NCI-H1105 treated with DMSO at 0.1 percent for 48 hours (cell line): Measurements from ENCODE around the gene MYH10.

Source experiments
- DNase-seq: peaks from one replicate; lab custom pipeline; 2025; lab: John Stamatoyannopoulos, UW

Gene MYH10

DNA sequence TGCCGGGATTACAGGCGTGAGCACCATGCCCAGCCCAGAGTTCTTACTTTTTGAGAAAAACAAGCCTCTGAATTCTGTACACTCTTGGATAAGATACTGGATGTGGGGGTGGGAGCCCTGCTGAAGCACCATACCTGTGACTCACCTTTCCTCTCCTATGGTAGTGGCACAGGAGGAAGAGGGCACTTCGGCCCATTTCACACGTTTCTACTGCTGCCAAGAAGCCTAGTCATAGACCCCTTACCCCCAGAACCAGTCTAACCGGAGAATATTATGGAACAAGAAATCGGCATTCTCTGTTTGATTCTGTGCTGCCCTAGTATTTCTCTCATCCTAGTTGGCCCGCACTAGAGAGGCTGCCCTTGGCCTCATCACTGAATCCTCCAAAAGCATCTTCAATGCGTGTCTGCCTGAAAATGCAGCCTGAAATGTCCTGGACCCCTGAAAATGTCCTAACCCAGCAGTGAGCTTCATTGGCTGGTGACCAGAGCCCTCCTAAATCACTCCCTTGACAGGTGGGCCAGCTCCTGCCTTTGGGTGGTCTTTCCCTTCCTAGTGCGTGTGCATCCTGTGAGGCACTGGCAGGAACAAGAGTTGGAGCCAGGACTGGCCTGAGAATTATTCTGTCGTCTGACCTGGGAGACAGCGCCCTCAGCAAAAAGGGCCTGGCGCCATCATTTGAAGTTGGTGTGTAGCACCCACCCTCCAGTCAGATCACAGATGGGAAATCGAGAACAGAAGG, 156.9 kb downstream of the MYH10 start:
- no peak for DNase-seq

DNA sequence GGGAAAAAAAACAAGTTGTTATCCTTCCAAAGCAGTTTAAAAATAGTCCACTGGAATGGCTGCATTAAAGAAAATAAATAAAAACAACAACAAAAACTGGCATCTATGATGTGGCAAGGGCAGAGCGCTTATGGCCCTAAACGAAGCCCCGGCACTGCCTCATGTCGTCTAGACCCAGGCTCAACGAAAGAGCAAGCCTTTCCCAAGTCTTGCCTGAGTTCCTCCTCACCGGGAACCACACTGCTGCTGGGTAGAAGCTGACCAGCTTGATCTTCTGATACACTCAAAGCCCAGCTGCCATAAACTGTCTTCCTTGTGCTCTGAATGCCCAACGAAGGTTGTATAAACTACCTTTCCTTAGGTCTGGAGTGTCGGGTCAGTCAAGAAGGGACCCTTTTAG, 157.9 kb downstream of the MYH10 start:
- no peak for DNase-seq

DNA sequence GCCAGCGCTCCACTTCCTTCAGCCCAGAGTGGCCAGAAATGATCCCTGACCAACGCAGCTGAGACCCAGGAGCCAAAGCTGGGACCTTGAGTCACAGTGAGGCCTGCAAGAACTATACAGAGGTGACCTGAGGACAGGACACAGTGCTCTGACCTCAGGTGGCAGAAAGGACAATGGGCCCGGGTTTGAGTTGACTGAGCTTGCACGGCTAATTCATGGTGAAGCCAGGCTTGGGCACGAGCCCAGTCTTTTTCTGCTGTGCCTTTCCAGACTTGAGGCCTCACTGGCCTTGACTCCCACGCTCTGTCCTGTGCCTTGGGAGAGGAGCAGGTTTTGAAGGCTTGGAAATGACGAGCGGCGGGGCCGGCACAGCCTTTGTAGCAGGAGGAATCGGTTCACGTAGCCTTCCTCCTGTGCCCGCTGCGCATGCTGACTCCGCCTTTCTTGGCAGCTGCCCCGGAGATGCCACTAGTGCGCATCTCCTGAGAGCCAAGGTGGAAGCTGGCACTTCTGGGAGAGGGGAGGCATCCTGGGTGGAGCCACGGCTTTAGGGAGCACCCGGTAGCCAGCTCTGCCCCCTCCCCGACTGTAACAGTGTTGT, 160.0 kb downstream of the MYH10 start:
- peak; percentile 89 for DNase-seq

DNA sequence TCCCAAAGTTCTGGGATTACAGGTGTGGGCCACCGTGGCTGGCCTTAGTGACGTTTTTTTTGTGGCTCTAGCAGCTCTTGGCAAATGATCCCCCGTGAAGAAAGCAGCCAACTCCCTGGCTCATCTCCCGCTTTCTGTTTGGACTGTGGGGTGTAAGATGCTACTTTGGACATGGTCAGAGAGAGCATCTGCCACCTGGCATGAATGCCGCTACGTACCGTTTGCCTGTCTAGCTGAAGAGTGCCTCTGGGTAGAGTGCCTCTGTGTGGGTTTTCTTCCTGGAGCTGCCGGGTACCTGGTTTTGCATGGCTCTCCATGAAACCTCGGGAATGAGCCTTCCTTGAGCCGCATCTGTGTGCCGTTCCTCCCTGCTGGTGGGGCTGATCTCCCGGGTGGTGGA, 160.6 kb downstream of the MYH10 start:
- peak; percentile 41 for DNase-seq

DNA sequence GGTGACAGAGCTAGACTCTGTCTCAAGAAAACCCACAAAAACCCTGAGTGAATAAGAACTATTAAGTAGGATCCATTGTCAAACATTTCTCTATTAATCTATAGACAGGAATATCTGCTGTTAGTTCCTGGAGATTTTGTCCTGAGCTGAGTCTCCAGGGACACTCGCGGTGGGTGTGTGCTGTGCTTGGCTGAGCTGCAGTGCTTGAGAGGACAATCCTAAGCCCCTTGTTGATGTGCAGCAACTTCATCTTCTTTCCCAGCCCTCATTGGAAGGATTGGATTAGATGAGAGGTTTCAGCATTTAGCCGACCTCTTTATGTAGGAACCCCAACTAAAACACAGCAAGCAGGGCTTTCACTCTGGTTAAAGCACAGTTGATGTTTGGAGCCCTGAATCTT, 161.5 kb downstream of the MYH10 start:
- no peak for DNase-seq

DNA sequence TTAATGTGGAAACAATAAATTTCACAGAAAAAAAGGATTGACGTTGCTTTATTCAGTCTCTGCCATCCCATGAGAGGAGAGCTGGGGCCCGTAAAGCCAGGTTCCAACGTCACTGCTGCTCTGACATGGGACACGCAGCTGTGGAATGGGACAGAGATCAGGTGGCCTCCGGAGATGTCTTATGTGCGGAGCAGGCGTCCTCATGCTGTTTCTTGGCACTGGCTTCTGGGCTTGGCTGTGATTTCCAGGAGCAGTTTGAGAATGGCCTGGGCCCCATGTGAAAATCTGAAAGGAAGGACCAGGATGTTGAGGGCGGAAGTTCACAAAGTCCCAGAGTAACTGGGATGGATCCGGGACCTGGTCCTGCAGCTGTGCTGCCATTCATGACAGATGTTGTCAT, 162.4 kb downstream of the MYH10 start:
- no peak for DNase-seq

DNA sequence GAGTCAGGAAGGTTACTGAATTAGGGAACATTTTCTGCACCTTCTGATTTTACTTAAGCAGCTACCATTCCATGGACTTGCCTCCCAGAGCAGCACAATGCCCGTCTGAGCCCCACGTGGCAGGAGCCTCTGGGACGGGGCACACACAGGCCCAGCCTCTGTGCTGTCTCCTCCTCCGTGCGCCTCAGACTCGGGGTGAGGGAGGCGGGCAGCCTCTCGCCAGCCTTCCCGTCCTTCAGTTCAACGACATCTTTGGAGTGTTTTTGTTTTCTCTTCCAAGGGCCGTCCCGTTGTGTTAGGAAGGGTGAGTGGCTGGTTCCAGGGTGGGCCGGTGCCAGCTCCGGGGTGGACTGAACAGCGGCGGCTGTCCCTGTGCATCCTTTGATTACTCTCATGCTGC, 163.0 kb downstream of the MYH10 start:
- DNase-seq, result no peak

DNA sequence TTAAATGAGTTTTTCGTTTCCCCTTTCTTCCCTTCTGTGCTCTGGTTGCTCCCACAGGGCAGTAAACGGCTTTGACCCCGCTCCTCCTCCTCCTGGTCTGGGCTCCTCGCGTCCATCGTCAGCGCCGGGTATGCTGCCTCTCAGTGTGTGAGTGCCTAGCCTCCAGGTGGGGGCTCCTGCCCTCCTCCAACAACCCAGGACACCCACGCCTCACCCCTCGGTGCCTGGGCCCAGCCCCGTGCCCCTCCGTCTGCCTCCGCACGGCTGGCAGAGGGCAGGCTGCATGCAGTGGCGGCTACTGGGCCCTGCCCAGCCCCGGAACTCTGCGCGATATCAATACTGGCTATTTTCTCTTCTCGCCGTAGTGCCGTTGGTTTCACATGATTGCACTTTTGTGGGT, 163.7 kb downstream of the MYH10 start:
- no peak for DNase-seq

DNA sequence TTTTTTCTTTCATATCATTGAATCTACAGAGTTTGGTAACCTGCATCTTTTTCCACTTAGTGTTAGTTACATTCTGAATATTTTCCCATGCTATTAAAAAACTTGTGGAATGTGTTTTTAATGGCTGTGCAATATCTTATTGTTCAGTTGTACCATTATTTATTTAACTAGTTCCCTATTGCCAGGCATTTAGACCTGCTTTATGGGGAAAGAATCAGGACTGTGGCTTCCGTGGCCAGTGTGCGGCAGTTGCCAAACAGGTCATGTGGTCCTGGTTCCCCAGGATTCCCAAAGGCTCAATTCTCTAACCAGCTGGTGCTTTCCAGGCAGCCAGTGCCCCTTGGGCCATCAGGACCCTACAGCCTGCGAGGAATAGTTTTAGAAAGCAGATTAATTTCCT, 164.1 kb downstream of the MYH10 start:
- DNase-seq, result no peak

DNA sequence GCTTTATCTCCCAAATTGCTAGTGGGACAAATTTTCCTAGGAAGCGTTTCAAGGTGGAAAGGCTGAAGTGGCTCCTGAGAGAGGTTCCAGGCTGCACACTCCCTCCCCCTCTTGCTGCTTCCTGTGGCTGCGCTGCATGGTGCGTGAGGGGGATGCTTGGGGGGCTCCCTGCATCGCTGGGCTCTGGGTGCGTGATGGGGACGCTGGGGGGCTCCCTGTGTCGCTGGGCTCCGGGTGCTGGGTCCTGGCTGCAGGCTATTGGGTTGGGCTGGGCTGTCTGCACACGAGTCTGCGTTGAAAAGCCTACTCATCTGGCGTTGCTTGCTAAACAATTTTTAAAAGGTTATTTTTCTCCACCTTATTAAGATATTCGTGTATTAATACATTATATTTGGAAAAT, 164.8 kb downstream of the MYH10 start:
- no peak for DNase-seq

DNA sequence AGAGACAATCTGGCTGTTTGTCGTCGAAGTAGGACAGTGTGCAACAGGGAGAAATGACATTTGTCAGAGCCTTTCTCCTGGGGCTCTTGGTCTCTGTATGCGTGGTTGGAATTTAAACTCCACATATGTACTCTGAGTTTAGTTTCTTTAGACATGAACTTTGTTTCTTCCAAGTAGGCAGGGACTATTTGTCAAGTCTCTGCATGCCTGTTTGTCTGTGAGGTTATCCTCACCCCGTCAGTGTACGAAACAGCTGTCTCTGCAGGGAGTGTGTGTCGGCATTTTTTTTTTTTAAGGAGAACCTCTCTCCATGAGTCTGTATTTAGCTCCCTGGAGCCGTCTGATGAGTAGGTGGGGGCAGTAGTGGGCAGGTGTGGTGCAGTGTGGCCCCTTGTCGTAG, 165.2 kb downstream of the MYH10 start:
- peak; percentile 33 for DNase-seq

DNA sequence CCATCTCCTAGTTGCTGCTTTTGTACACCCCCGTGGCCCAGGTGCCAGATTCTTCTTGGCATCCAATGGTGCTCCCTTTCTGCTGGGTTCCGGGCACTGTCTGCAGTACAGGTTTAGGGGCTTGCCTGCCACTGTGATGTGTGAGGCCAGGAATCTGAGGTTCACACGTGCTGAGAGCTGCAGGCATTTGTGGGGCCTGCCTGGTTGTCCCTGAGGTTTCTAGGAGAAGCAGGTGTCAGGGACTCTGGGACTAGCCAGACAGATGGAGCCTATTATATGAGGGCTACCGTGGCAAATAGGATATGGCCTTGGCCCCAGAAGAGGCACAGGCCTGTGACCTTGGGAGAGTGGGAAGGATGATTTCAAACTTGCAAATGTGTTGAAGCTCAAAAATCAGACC, 165.6 kb downstream of the MYH10 start:
- peak; percentile 13 for DNase-seq

DNA sequence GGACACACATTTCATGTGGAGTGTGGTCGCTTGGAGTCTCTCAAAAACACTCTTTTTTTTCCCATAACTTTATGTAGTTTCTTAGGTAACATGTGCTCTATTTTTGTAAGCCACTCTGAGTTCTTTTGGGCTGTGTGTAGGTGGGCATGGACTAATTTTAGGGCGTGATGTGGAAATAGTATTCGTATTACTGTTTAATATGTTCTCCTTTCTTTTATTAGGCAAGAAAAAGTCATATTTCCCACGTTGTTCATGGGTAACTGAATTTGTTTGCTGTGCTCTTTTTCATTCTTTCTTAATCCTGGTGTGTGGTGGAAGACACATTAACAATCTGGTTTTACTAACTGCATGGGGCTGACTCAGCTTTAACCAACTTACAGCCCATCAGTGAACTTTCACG, 167.4 kb downstream of the MYH10 start:
- no peak for DNase-seq

DNA sequence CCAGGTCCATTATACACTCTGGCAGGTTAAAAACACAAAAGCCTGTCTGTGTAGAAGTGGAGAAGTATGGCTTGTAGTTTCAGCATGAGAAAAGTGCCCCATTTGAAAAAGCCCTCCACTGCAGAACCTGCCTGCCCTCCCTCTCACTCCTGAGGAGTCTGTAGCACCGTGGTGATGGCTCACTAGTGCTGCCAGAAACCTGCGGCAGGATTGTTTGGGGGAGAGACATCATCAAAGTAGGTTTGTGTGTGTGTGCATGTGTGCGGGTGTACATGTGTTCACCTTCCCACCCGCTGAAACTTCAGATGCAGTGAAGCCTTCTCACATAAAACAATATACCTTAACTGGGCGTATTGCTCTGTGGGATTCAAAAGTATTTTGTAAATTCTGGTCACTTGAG, 168.0 kb downstream of the MYH10 start:
- peak; percentile 19 for DNase-seq

DNA sequence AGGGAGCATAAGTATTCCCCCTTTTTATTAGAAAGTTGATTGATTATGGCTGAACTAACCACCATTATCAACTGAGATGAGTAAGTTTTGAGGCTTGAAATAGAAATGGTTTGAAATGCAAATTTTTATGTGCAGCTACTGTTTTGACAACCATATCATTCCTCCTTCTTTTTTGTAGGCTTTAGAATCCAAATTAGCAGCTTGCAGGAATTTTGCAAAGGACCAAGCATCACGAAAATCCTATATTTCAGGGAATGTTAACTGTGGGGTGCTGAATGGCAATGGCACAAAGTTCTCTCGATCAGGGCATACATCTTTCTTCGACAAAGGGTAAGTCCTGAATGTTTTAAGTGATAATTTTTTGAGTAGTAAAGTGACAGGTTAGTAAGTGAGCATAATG, 170.7 kb downstream of the MYH10 start:
- no peak for DNase-seq

DNA sequence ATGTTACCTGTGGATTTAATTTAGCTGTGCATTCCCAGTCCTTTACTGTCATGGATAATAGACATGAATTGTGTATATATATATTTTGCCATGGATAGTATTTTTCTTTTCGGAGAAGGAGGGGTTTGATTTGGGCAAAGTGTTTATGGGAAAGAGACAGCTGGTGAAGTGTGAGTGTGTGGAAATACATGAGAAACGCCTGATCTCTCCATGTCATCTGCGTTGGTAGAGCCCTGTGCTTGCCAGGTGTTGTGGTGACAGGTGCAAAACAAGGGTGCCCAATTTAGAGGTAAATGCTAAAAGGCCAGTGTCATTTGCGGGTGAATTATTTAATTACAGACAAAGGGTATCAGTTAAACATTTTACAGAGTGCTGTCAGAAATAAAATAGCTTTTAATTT, 171.4 kb downstream of the MYH10 start:
- peak; percentile 99 for DNase-seq

DNA sequence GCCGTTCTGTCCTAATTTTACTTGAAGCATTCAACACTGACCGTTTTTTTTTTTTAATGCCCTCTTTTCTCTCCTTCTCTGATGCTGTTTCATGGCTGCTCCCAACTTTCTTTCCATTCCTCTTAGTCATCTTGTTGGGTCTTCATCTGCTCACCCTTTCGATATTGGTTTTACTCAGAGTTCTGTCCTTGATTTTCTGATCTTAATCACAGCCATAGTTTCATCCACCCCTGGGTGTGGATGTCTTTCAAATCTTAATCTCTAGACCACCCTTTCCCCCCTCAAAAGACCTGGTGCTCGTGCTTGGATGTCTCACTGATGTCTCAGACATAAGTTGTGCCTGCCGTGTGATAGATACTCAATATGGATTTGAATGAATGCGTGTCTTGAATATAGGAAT, 172.4 kb downstream of the MYH10 start:
- DNase-seq, result no peak

DNA sequence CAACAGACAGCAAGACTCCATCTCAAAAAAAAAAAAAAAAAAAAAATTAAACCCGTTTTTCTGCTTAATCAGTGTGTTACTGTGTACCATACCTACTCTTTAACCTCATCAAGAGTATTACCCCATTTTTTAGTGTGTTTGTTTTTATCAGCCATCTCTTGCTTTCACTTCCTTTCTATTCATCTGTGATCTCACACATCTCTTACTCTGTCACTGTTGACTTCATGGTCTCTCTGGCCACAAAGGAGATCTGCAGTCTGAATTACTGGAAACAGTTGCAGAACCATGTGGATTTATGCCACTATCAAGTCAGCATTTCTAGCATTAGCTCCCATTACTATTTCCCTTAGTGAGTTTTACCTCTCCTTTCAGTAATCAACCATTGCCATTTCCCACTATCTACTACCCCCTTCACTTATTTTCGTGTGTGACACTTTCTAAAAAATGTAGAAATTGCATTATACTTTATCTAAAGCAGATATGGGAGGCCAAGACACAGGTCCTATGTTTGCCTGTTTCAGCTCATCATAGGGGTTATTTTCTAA, 174.8 kb downstream of the MYH10 start:
- DNase-seq, result no peak

DNA sequence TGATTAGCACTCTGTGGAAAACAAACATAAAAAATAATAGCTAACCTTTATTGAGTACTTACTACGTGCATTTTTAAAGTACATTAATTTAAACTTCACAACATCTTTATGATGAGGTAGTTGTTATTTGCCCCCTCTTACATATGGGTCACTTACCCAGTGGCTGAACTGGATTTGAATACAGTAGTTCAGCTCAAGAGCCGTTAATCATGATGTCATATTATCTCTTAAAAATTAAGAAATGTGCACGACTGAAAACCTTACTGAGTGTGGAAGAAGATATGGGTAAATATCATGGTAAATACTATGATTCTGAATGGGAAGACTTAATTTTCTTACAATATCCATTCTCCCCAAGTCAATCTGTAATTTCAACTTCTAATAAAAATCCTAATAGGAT, 177.2 kb downstream of the MYH10 start:
- no peak for DNase-seq

DNA sequence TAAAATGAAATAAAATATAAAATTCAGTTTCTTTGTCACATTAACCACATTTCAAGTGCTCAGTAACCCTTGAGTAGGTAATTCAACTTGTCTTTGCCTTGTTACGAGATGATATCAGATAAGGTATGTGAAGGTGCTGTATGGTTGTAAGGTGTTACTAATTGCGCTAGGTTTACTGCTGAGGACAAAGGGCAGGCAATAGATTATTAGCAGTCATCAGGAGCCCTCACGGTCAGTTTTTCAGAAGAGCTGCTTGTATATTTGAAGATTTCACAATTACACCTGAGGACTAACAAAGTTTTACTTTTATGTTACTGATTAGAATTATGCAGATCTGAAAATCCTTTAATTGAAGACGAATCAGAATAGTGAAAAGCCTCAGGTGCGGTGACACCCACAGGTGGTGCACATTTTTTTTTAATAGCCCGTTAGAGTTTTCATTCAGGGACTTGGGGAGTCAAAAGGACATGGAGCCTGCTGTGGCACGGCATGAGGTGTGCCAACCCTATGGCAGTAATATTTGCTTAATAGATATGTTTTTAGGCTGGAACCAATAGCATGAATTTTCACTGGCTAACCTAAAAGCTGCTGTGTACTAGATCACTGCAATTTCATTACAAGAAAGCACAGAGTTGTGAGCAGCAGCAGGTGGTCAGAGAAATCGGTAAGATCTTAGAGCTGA, 178.5 kb downstream of the MYH10 start:
- no peak for DNase-seq

DNA sequence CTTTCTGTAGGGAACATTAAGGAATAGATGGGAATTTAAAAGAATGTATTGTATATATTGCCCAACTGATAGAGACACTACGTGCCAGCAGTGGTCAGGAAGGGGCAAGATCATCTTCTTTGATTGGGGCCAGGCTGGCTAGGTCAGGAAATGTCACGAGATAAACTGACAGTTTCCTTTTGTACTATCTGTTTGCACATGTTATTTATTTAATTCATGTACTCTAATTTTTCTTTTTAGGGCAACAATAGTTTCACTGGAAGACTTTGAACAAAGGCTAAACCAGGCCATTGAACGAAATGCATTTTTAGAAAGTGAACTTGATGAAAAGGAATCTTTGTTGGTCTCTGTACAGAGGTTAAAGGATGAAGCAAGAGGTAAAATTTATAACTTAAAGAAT, 182.2 kb downstream of the MYH10 start:
- DNase-seq, result no peak

DNA sequence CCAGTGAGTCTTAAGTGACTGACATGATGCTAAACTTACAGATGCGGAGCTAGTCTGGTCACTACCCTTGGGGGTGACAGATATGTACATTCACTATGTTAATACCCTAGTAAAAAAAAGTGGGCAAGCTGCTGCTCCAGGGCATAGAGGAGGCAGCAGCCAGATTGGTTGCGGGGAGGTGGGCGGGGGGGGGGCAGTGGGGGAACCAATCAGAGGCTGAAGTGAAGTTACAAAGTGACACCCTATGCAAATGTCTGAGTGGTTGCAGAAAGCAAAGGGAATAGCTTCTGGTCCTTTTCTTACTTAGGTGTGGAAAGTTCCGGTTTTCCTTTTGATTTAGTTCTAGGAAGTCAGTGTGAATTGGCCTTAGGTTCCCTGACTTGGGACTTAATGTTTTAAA, 182.7 kb downstream of the MYH10 start:
- no peak for DNase-seq

DNA sequence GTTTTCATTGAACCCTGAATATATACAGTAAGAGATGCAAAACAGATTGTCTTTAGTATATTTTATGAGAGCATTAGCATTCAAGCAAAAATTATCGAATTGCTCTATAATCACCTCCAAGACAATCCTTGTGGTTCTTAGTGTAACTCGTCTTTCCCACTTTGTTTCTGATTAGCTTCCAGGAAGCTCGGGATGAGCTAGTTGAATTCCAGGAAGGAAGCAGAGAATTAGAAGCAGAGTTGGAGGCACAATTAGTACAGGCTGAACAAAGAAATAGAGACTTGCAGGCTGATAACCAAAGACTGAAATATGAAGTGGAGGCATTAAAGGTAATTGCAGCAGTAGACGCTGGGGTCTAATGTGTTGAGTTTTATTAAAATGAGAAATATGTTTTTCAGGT, 185.0 kb downstream of the MYH10 start:
- DNase-seq, result no peak
